Measurements from ENCODE around the gene ACTMAP. TPM values are rescaled to one million over a fixed set of nuclear protein-coding genes. Genes with fewer than 3 reads are reported as not detected.

The ACTMAP gene
- total RNA-seq, 2 donors from 2014 or later: 3.0 to 4.2 TPM

GRCh38 chr19:40716031-40716481 lies 34.2 kb downstream of the ACTMAP start:
- DNase-seq (peak in 3 of 4 donors; percentile 47 to 64 (median 48)), ATAC-seq (no peak)
- H3K27ac ChIP-seq: peak overlapping the region; percentile 93 to 99 (median 98)
- peak in 1 of 3 donors; percentile 17 for TF ChIP-seq POLR2A (IDR thresholded peaks at IDR 0.05)
- TF ChIP-seq, protein P1, sequence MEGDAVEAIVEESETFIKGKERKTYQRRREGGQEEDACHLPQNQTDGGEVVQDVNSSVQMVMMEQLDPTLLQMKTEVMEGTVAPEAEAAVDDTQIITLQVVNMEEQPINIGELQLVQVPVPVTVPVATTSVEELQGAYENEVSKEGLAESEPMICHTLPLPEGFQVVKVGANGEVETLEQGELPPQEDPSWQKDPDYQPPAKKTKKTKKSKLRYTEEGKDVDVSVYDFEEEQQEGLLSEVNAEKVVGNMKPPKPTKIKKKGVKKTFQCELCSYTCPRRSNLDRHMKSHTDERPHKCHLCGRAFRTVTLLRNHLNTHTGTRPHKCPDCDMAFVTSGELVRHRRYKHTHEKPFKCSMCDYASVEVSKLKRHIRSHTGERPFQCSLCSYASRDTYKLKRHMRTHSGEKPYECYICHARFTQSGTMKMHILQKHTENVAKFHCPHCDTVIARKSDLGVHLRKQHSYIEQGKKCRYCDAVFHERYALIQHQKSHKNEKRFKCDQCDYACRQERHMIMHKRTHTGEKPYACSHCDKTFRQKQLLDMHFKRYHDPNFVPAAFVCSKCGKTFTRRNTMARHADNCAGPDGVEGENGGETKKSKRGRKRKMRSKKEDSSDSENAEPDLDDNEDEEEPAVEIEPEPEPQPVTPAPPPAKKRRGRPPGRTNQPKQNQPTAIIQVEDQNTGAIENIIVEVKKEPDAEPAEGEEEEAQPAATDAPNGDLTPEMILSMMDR (IDR thresholded peaks at IDR 0.05): no peak
- 4 to 7% methylated on average over 5 to 8 of the region's 8 CpGs for WGBS, 2 donors
- H3K9me3 ChIP-seq: no peaks in the 10 kb centered on the region
- peaks cover 0 to 2% of the 10 kb centered on the region in 2 donors for H3K36me3 ChIP-seq (replicated peaks in 1 of 2; ENCODE audit: insufficient read depth in 1 of 2, low read depth in 2 of 2)
- peaks cover 42% of the 10 kb centered on the region for H3K4me1 ChIP-seq
- no peaks in the 10 kb centered on the region for H3K27me3 ChIP-seq
- H3K4me3 ChIP-seq: peak overlapping the region in 1 of 2 donors; percentile 83
- intact Hi-C loops (cut with DNase I): no loop called here

DNA sequence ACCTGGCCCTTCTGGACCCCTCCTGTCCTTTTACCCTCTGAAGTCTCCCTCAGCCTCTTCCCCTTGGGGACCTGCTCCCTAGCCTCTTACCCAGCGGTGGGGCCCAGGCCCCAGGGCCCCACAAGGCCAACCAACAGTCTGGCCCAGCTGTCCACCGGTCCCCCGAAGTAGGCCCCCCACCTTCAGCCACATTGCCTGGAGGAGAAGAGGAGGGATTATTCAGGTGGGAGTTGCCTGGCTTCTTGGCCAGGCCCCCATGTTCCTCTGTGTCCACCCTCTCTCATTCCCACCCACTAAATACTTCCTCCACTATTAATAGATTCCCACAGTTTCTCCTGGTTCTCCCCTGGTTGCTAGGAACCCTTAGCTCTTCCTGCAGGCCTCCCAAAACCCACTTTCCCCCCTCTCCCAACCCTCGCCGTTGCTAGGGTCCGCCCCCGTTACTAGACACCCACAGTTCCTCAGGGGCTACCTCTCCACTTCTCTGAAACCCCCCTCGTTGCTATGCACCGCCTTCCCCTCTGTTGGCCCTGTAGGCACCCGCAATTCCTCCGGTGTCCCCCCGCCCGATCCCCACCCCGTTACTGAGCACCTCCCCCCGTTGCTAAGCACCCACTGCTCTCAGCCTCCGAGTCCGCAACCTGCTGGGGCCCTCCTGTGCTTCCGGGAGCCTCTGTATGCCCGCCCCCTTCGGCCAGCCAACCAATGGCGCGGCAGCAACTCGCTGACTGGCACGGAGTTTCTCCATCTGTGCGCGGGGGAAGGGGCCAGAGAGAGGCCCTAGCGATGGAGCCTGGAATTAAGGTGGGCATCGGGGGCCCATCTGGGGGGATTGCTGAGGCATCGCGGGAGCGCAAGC lies 35.6 kb downstream of the ACTMAP start:
- ATAC-seq (peak; percentile 66), DNase-seq (peak; percentile 93 to 95 (median 94))
- peaks cover 0 to 2% of the 10 kb centered on the region in 2 donors for H3K36me3 ChIP-seq (replicated peaks in 1 of 2; ENCODE audit: insufficient read depth in 1 of 2, low read depth in 2 of 2)
- peaks cover 28% of the 10 kb centered on the region for H3K4me1 ChIP-seq
- TF ChIP-seq, protein P1 (IDR thresholded peaks at IDR 0.05): no peak
- no peak for TF ChIP-seq POLR2A (IDR thresholded peaks at IDR 0.05)
- peak overlapping the region; percentile 93 to 99 (median 98) for H3K27ac ChIP-seq
- intact Hi-C loops (cut with DNase I): no loop called here
- H3K27me3 ChIP-seq: no peaks in the 10 kb centered on the region
- peak overlapping the region in 1 of 2 donors; percentile 10 for H3K4me3 ChIP-seq
- WGBS, 2 donors: 5 to 6% methylated on average over 23 to 28 of the region's 31 CpGs
- no peaks in the 10 kb centered on the region for H3K9me3 ChIP-seq

GRCh38 chr19:40713939-40714338 lies 36.3 kb downstream of the ACTMAP start:
- intact Hi-C loops (cut with DNase I): no loop called here
- no peak overlapping the region for H3K4me3 ChIP-seq

DNA sequence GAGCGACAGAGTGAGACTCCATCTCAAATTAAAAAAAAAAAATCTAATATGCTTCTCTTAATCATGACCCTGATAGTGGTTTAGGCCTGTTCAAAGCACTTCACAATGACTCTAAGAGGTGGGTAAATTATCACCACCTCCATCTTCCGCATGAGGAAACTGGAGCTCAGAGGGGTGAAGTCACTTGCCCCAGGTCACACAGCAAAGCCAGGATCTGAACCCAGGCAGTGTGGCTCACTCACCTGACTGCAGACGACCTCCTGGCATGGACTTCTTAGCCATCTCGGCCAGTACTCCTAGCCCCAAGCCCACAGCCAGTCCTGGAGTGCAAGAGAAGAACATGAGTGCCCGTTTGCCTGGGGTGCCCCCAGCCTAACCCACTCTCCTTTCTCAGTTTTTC lies 40.5 kb downstream of the ACTMAP start:
- no peak overlapping the region for H3K4me3 ChIP-seq
- intact Hi-C loops (cut with DNase I): no loop called here
- H3K27me3 ChIP-seq: no peaks in the 10 kb centered on the region
- no peak for DNase-seq
- ATAC-seq: no peak
- H3K36me3 ChIP-seq (replicated peaks in 1 of 2; ENCODE audit: insufficient read depth in 1 of 2, low read depth in 2 of 2): peaks cover 0 to 8% of the 10 kb centered on the region in 2 donors
- H3K9me3 ChIP-seq: no peaks in the 10 kb centered on the region
- 89 to 92% methylated on average over 5 of the region's 5 CpGs for WGBS, 2 donors
- H3K4me1 ChIP-seq: peaks cover 8% of the 10 kb centered on the region
- no peak overlapping the region for H3K27ac ChIP-seq
- TF ChIP-seq, protein P1 (IDR thresholded peaks at IDR 0.05): no peak
- TF ChIP-seq POLR2A (IDR thresholded peaks at IDR 0.05): no peak

More at GRCh38 chr19:40713939-40714338, 36.3 kb downstream of the ACTMAP start:
- no peak for TF ChIP-seq POLR2A (IDR thresholded peaks at IDR 0.05)
- TF ChIP-seq, protein P1 (IDR thresholded peaks at IDR 0.05): no peak
- no peaks in the 10 kb centered on the region for H3K9me3 ChIP-seq
- peaks cover 24% of the 10 kb centered on the region for H3K4me1 ChIP-seq
- no peaks in the 10 kb centered on the region for H3K27me3 ChIP-seq
- DNase-seq (no peak), ATAC-seq (no peak)
- WGBS, 2 donors: 79 to 83% methylated on average over 8 to 11 of the region's 11 CpGs
- H3K27ac ChIP-seq: peak overlapping the region in 2 of 4 donors; percentile 98 to 99
- H3K36me3 ChIP-seq (replicated peaks in 1 of 2; ENCODE audit: insufficient read depth in 1 of 2, low read depth in 2 of 2): peaks cover 0 to 4% of the 10 kb centered on the region in 2 donors

Measured in body of pancreas (tissue), 4 donors.